Suprapubic skin (tissue), 4 donors: ENCODE measurements around the gene KIF21B.

Experiments
- EP300 ChIP-seq: sonication (generic); formaldehyde crosslinking; IDR thresholded peaks from one replicate; pipeline ENCODE4 v1.6.1; 2017; ENCODE audit warnings: antibody characterized with exemption
- POLR2A ChIP-seq, 2 donors: fragments of 450-650 bp; IDR thresholded peaks; one replicate each; pipeline ENCODE4 v1.6.1; 2017; ENCODE audit warnings: antibody characterized with exemption in 2 of 2, mild to moderate bottlenecking in 2 of 2, moderate library complexity in 2 of 2
- POLR2AphosphoS5 ChIP-seq, 3 donors: sonication (generic); formaldehyde crosslinking; IDR thresholded peaks; one replicate each; pipeline ENCODE4 v1.6.1; 2017; ENCODE audit warnings: antibody characterized with exemption in 3 of 3
- TF ChIP-seq, protein P1 (sequence below), 2 donors: fragments of 200-600 bp in 1 of 2; fragments of 450-650 bp in 1 of 2; sonication (generic) in 1 of 2; IDR thresholded peaks; one replicate each; pipeline ENCODE4 v1.5.1; 2016 to 2019; ENCODE audit warnings: antibody characterized with exemption in 2 of 2, mild to moderate bottlenecking in 1 of 2, moderate library complexity in 1 of 2

DNA sequence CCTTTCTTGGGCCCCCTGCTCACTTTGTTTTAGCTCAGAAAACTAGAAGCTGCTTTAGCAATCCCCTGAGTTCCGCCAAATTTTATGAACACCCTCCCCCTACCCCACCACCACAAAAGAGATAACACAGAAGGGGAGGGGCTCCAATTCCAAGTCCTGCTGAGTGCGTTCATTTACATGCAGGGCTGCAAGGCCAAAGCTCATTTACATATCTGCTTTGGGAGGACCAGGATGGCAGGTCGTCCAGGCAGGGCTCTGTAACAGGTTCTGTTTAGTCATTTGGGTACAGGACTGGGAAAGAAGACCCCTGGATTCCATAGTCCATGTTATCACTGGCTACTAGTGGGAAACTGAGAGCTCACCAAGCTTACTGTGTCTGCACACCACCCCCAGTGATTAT is 35.9 kb upstream of the KIF21B start:
- TF ChIP-seq POLR2AphosphoS5 (IDR thresholded peaks at IDR 0.05) (no peak), POLR2A (IDR thresholded peaks at IDR 0.05) (no peak), EP300 (no peak)
- TF ChIP-seq, protein P1, sequence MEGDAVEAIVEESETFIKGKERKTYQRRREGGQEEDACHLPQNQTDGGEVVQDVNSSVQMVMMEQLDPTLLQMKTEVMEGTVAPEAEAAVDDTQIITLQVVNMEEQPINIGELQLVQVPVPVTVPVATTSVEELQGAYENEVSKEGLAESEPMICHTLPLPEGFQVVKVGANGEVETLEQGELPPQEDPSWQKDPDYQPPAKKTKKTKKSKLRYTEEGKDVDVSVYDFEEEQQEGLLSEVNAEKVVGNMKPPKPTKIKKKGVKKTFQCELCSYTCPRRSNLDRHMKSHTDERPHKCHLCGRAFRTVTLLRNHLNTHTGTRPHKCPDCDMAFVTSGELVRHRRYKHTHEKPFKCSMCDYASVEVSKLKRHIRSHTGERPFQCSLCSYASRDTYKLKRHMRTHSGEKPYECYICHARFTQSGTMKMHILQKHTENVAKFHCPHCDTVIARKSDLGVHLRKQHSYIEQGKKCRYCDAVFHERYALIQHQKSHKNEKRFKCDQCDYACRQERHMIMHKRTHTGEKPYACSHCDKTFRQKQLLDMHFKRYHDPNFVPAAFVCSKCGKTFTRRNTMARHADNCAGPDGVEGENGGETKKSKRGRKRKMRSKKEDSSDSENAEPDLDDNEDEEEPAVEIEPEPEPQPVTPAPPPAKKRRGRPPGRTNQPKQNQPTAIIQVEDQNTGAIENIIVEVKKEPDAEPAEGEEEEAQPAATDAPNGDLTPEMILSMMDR (IDR thresholded peaks at IDR 0.05): no peak
